CD4-positive, CD25-positive, alpha-beta regulatory T cell (primary cell): Measurements from ENCODE around the gene GABRA5. TPM values are rescaled to one million over a fixed set of nuclear protein-coding genes. Genes with fewer than 3 reads are reported as not detected.

Source experiments
- ATAC-seq, 2 donors: fragments of 150-1000 bp; cut with Tn5 transposase; one replicate each; pipeline ENCODE4 v1.10.0; 2021; ENCODE audit warnings: low read depth in 2 of 2, moderate number of reproducible peaks in 2 of 2, moderate library complexity in 1 of 2
- DNase-seq, 3 donors: peaks; one replicate each; pipeline versions ENCODE4 v3.0.0 to v3.0.0-alpha.2; 2012 to 2022; ENCODE audit warnings: mixed read lengths in 1 of 3
- H3K27ac ChIP-seq: one replicate; pipeline ENCODE4 v1.7.0; 2013; ENCODE audit warnings: mild to moderate bottlenecking, low read length; ENCODE audit not compliant: insufficient read depth, poor library complexity, severe bottlenecking
- H3K27me3 ChIP-seq: one replicate; pipeline ENCODE4 v1.7.0; 2013; ENCODE audit warnings: low read length; ENCODE audit not compliant: control insufficient read depth, insufficient read depth
- H3K36me3 ChIP-seq: one replicate; pipeline ENCODE4 v1.7.0; 2013; ENCODE audit warnings: mild to moderate bottlenecking, low read length, moderate library complexity; ENCODE audit not compliant: control insufficient read depth, insufficient read depth
- H3K4me1 ChIP-seq: 2 replicates; pipeline ENCODE4 v1.7.0; 2013; ENCODE audit warnings: mild to moderate bottlenecking, low read length; ENCODE audit not compliant: insufficient read depth, control insufficient read depth, poor library complexity, severe bottlenecking
- H3K4me3 ChIP-seq: one replicate; pipeline ENCODE4 v1.7.0; 2013; ENCODE audit warnings: low read depth, mild to moderate bottlenecking, low read length, moderate library complexity
- H3K9me3 ChIP-seq, 2 experiments: 1 replicate in 1 of 2; 2 replicates in 1 of 2; pipeline ENCODE4 v1.7.0; 2013; ENCODE audit warnings: low read length in 2 of 2, mild to moderate bottlenecking in 1 of 2, moderate library complexity in 1 of 2; ENCODE audit not compliant: control insufficient read depth in 2 of 2
- H3K27ac Mint-ChIP-seq, 3 donors: one replicate each; pipeline ENCODE4 v1.8.0; 2020 to 2022; ENCODE audit warnings: mild to moderate bottlenecking in 3 of 3, mixed read lengths in 3 of 3, moderate library complexity in 2 of 3
- H3K27me3 Mint-ChIP-seq: one replicate; pipeline ENCODE4 v1.8.0; 2022; ENCODE audit warnings: mild to moderate bottlenecking, mixed read lengths
- H3K36me3 Mint-ChIP-seq: one replicate; pipeline ENCODE4 v1.8.0; 2020; ENCODE audit warnings: mixed read lengths
- H3K4me1 Mint-ChIP-seq, 4 donors: one replicate each; pipeline ENCODE4 v1.8.0; 2020 to 2022; ENCODE audit warnings: mixed read lengths in 4 of 4, mild to moderate bottlenecking in 1 of 4
- H3K4me3 Mint-ChIP-seq, 4 donors: one replicate each; pipeline ENCODE4 v1.8.0; 2020 to 2022; ENCODE audit warnings: mild to moderate bottlenecking in 4 of 4, mixed read lengths in 4 of 4, moderate library complexity in 3 of 4
- H3K9me3 Mint-ChIP-seq, 7 donors: one replicate each; pipeline ENCODE4 v1.8.0; 2020 to 2022; ENCODE audit warnings: mixed read lengths in 7 of 7, mild to moderate bottlenecking in 3 of 7, moderate library complexity in 2 of 7
- polyA plus RNA-seq, 4 donors: library from polyadenylated mRNA; unstranded; fragments of 300-500 nt; fragmentation: Illumina TruSeq; gene quantifications; one replicate each; pipeline ENCODE4 v1.2.3, GENCODE V29; 2021
- total RNA-seq: library from RNA; stranded (reverse); gene quantifications from one replicate; pipeline ENCODE4 v1.2.3, GENCODE V29; 2022

The GABRA5 gene
- total and polyA plus RNA-seq, 5 donors from 2014 or later, result not detected

DNA sequence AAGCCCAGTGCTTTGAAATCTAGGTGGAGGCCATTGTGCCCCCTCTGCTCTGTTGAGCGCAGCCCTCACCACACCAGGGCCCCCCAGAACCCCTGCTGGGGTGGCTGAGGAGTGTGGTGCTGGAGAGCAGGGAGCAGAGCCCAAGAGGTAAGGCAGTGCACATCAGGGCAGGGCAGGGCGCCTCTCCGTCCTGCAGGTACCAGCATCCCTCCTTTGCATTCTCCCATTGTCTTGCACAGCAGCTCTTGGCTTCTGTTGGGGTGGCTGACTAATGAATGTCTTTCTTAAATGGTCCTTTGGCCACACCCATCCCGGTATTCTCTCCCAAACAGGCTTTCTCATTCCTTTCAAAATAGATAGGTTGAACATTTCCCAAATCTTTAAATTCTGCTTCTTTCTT is 62.7 kb downstream of the GABRA5 start:
- no peaks in the 10 kb centered on the region for H3K4me1 Mint-ChIP-seq
- no peaks in the 10 kb centered on the region for H3K36me3 ChIP-seq

DNA sequence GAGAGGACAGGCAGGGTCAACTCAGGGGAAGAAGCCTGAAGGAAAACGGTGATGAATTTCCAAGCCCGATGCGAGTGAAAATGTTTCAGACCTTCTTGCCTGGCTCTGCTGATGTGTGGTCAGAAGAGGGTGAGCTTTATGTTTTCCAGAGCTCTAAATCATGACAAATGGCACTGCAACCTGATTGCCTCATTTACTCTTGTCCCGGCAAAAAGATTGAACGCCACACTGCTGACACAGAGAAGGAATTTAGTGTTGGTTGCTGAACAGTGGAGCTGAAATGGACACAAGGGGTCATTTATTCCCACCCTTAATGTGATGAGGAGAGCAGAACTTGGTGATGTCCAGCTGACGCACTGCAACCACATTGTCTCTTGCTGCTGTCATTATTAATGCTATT is 68.0 kb downstream of the GABRA5 start:
- H3K27me3 ChIP-seq, result no peaks in the 10 kb centered on the region
- peaks cover 2 to 21% (median 4%) of the 10 kb centered on the region in 7 donors for H3K9me3 Mint-ChIP-seq
- no peak overlapping the region for H3K27ac Mint-ChIP-seq
- no peaks in the 10 kb centered on the region for H3K4me1 ChIP-seq
- no peak for DNase-seq
- no peak overlapping the region for H3K27ac ChIP-seq
- H3K4me3 Mint-ChIP-seq, result no peak overlapping the region
- H3K9me3 ChIP-seq, result peaks cover 0 to 4% of the 10 kb centered on the region in 2 experiments
- no peaks in the 10 kb centered on the region for H3K36me3 Mint-ChIP-seq
- no peak for ATAC-seq
- no peaks in the 10 kb centered on the region for H3K4me1 Mint-ChIP-seq
- H3K4me3 ChIP-seq, result no peak overlapping the region
- H3K27me3 Mint-ChIP-seq, result no peaks in the 10 kb centered on the region
- H3K36me3 ChIP-seq, result no peaks in the 10 kb centered on the region

More for the DNA sequence above, 62.7 kb downstream of the GABRA5 start:
- Histone ChIP-seq H3K27me3 (no peaks in the 10 kb centered on the region), H3K4me3 (no peak overlapping the region), H3K4me1 (no peaks in the 10 kb centered on the region), H3K27ac (no peak overlapping the region), H3K9me3 (no peaks in the 10 kb centered on the region)
- Mint-ChIP-seq H3K4me3 (no peak overlapping the region), H3K27ac (no peak overlapping the region), H3K27me3 (no peaks in the 10 kb centered on the region), H3K36me3 (no peaks in the 10 kb centered on the region), H3K9me3 (peaks cover 0 to 17% (median 2%) of the 10 kb centered on the region in 7 donors)
- DNase-seq, result no peak
- no peak for ATAC-seq

DNA sequence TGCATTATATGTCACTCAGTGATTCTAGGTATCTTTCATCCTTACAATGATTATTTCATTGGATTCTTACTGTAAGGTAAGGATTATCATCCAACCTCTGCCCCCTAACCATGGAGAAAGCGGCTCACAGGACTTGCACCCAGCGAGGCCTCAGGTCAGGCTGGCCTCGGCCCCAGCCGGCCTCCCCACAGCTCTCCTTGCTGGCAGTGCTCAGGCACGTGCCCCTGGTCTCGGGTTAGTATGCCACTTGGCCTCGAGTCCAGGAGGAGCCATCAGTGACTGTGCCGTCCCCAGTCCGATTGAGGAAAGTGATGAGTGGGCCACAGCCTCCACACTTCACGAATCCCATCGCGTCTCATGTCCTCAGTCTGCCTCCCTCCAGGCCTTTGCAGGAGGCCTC is 68.5 kb downstream of the GABRA5 start:
- ATAC-seq (no peak), DNase-seq (no peak)
- Mint-ChIP-seq H3K27ac (no peak overlapping the region), H3K9me3 (peaks cover under 1 to 18% (median 4%) of the 10 kb centered on the region in 7 donors), H3K4me3 (no peak overlapping the region), H3K4me1 (no peaks in the 10 kb centered on the region), H3K36me3 (no peaks in the 10 kb centered on the region), H3K27me3 (no peaks in the 10 kb centered on the region)
- H3K4me1 ChIP-seq, result no peaks in the 10 kb centered on the region
- H3K9me3 ChIP-seq, result peaks cover 0 to 4% of the 10 kb centered on the region in 2 experiments
- H3K27me3 ChIP-seq, result no peaks in the 10 kb centered on the region
- H3K4me3 ChIP-seq, result no peak overlapping the region
- H3K36me3 ChIP-seq, result no peaks in the 10 kb centered on the region
- H3K27ac ChIP-seq, result no peak overlapping the region

DNA sequence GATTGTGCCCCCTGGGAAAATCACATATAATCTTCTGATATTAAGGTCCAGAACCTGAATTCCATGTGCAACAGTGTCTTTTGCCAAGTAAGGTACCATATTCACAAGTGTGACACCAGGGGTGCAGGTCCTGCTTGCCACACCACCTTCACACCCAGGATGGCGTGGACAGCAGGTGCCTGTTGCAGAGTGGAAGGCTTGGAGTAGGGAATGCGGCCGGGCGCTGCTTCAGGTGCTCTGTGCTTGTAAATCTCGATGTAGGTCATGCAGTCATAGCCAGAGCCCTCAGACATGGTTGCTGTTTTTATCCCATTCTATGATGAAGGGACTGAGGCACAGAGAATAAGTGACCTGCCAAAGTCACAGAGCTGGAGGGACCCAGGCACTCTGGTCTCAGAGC is 69.6 kb downstream of the GABRA5 start:
- H3K4me1 Mint-ChIP-seq, result no peaks in the 10 kb centered on the region
- H3K9me3 ChIP-seq, result peaks cover 0 to 4% of the 10 kb centered on the region in 2 experiments
- no peak overlapping the region for H3K4me3 ChIP-seq
- ATAC-seq (no peak), DNase-seq (no peak)
- no peaks in the 10 kb centered on the region for H3K36me3 ChIP-seq
- H3K27me3 Mint-ChIP-seq, result no peaks in the 10 kb centered on the region
- H3K4me3 Mint-ChIP-seq, result no peak overlapping the region
- H3K36me3 Mint-ChIP-seq, result no peaks in the 10 kb centered on the region
- H3K9me3 Mint-ChIP-seq, result peaks cover 0 to 16% (median 4%) of the 10 kb centered on the region in 7 donors
- no peaks in the 10 kb centered on the region for H3K4me1 ChIP-seq
- no peak overlapping the region for H3K27ac Mint-ChIP-seq
- H3K27ac ChIP-seq, result no peak overlapping the region
- no peaks in the 10 kb centered on the region for H3K27me3 ChIP-seq

DNA sequence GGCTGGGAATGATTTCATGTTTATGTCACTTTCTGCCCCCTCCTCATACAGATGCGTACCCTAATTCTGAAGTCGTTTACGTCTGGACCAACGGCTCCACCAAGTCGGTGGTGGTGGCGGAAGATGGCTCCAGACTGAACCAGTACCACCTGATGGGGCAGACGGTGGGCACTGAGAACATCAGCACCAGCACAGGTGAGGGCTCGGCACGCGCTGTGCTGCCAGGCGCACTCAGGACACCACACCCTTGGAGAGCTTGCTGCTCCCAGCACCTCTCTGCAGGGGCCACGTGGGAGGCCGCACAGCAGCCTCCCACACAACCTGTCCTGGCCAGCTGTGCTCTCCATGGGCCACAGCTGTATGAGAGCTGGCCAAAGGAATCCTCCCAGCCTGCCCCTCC is 70.3 kb downstream of the GABRA5 start:
- ATAC-seq (no peak), DNase-seq (no peak)
- Mint-ChIP-seq H3K36me3 (no peaks in the 10 kb centered on the region), H3K27me3 (no peaks in the 10 kb centered on the region), H3K4me1 (no peaks in the 10 kb centered on the region), H3K27ac (no peak overlapping the region), H3K9me3 (peaks cover 0 to 13% (median 3%) of the 10 kb centered on the region in 7 donors), H3K4me3 (peak overlapping the region in 1 of 4 donors; percentile 29)
- Histone ChIP-seq H3K27ac (no peak overlapping the region), H3K9me3 (peaks cover 0 to 4% of the 10 kb centered on the region in 2 experiments), H3K4me1 (no peaks in the 10 kb centered on the region), H3K36me3 (no peaks in the 10 kb centered on the region), H3K4me3 (no peak overlapping the region), H3K27me3 (no peaks in the 10 kb centered on the region)

DNA sequence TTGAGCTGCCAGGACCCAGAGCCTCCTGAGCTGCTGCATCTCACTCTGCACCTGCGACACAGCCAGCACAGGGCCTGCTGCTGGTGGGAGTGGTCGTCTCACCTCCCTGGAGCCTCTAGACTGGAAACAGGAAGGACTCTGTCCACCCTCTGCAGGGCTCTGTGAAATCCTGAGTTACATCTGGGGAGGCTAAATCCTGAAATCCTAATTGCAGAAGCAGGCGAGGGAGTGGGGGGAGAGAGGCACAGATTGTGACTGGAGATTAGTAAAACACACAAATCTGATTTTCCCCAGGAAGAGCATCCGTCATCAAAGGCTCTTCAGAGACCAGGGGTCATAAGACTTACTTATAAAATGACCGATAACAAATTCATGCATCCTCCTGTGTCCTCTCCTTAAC is 72.5 kb downstream of the GABRA5 start:
- Mint-ChIP-seq H3K27ac (no peak overlapping the region), H3K36me3 (no peaks in the 10 kb centered on the region), H3K9me3 (peaks cover 0 to 10% (median 3%) of the 10 kb centered on the region in 7 donors), H3K4me3 (no peak overlapping the region), H3K4me1 (no peaks in the 10 kb centered on the region), H3K27me3 (no peaks in the 10 kb centered on the region)
- Histone ChIP-seq H3K27ac (no peak overlapping the region), H3K36me3 (no peaks in the 10 kb centered on the region), H3K27me3 (no peaks in the 10 kb centered on the region), H3K9me3 (peaks cover 0 to 4% of the 10 kb centered on the region in 2 experiments), H3K4me3 (no peak overlapping the region), H3K4me1 (no peaks in the 10 kb centered on the region)
- DNase-seq (no peak), ATAC-seq (no peak)

DNA sequence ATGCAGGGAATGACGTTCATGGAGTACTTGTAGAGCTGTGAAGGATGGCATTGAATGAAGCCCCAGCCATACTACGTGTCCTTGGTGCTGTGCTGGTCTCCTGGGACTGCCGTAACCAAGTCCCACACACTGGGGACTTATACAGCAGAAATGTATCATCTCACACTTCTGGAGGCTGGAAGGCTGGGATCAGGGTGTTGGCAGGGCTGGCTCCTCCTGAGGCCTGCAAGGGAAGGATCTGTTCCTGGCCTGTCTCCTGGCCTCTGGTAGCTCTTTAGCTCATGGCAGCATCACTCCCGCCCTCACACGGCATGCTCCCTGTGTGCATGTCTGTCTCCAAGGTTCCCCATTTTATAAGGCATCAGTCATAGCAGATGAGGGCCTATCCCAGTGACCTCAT is 74.6 kb downstream of the GABRA5 start:
- ATAC-seq, result no peak

DNA sequence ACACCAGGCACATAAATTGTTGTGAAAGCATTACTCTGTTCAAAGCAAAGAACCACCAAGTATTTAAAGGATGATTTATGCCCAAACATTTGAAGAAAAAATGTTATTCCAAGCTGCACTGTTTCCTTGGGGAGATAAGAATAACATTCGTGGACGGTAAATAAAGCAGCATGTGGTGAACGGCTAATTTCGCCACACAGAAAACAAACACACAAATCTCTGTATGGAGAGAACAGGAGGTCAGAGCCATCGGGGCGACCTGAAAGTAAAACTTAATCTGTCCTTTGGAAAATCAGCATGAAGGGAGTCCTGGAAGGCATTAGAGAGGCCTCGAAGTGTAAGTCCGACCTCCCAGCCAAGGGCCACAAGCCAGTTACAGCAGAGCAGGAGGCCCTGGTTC is 77.0 kb downstream of the GABRA5 start:
- Mint-ChIP-seq H3K27me3 (no peaks in the 10 kb centered on the region), H3K9me3 (peaks cover 0 to 12% (median 5%) of the 10 kb centered on the region in 7 donors), H3K4me3 (no peak overlapping the region), H3K36me3 (no peaks in the 10 kb centered on the region), H3K4me1 (no peaks in the 10 kb centered on the region), H3K27ac (no peak overlapping the region)
- no peak for ATAC-seq
- no peaks in the 10 kb centered on the region for H3K36me3 ChIP-seq
- no peaks in the 10 kb centered on the region for H3K4me1 ChIP-seq
- H3K4me3 ChIP-seq, result no peak overlapping the region
- no peaks in the 10 kb centered on the region for H3K27me3 ChIP-seq
- no peak overlapping the region for H3K27ac ChIP-seq
- peaks cover 0 to 4% of the 10 kb centered on the region in 2 experiments for H3K9me3 ChIP-seq
- no peak for DNase-seq

More for the DNA sequence above, 74.6 kb downstream of the GABRA5 start:
- Histone ChIP-seq H3K36me3 (no peaks in the 10 kb centered on the region), H3K9me3 (peaks cover 0 to 4% of the 10 kb centered on the region in 2 experiments), H3K4me3 (no peak overlapping the region), H3K27ac (no peak overlapping the region), H3K27me3 (no peaks in the 10 kb centered on the region), H3K4me1 (no peaks in the 10 kb centered on the region)
- Mint-ChIP-seq H3K4me3 (no peak overlapping the region), H3K36me3 (no peaks in the 10 kb centered on the region), H3K27me3 (no peaks in the 10 kb centered on the region), H3K4me1 (no peaks in the 10 kb centered on the region), H3K27ac (no peak overlapping the region), H3K9me3 (peaks cover 0 to 8% (median 5%) of the 10 kb centered on the region in 7 donors)
- no peak for DNase-seq
